Prostate gland (tissue), 2 donors: ENCODE measurements around the gene ABI3BP.

Source experiments
- POLR2A ChIP-seq: fragments of 450-650 bp; IDR thresholded peaks from one replicate; pipeline ENCODE4 v1.6.1; 2016; ENCODE audit warnings: antibody characterized with exemption, mild to moderate bottlenecking
- TF ChIP-seq, protein P1 (sequence below), 4 experiments: fragments of 200-600 bp in 2 of 4; fragments of 450-650 bp in 2 of 4; sonication (generic) in 2 of 4; IDR thresholded peaks; 1 replicate in 3 of 4; 2 replicates in 1 of 4; pipeline ENCODE4 v1.5.1; 2016 to 2019; ENCODE audit warnings: antibody characterized with exemption in 4 of 4, mild to moderate bottlenecking in 2 of 4, moderate library complexity in 2 of 4

DNA sequence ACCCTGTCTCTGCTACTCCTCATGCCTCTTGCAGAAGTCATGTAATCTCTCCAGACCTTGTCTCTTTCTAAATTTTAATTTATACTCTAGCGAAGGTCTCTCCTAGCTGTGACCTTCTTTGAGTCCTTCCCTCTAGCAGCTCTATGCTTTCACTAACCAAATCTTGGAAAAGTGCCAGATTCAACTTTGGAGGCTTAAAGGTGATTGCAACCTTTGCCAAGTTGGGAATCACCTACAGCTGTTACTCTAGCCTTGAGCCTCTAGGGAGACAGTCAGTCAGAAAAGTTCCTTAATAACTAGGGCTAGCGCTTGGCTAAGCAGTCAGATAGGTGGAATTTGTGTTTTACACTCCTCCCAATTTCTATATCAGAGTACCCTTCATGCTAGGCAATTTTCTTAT is 46.1 kb upstream of the ABI3BP start:
- TF ChIP-seq, protein P1, sequence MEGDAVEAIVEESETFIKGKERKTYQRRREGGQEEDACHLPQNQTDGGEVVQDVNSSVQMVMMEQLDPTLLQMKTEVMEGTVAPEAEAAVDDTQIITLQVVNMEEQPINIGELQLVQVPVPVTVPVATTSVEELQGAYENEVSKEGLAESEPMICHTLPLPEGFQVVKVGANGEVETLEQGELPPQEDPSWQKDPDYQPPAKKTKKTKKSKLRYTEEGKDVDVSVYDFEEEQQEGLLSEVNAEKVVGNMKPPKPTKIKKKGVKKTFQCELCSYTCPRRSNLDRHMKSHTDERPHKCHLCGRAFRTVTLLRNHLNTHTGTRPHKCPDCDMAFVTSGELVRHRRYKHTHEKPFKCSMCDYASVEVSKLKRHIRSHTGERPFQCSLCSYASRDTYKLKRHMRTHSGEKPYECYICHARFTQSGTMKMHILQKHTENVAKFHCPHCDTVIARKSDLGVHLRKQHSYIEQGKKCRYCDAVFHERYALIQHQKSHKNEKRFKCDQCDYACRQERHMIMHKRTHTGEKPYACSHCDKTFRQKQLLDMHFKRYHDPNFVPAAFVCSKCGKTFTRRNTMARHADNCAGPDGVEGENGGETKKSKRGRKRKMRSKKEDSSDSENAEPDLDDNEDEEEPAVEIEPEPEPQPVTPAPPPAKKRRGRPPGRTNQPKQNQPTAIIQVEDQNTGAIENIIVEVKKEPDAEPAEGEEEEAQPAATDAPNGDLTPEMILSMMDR (IDR thresholded peaks at IDR 0.05), result no peak
- no peak for TF ChIP-seq POLR2A
